ENCODE measurements around the gene TES. TPM values are rescaled to one million over a fixed set of nuclear protein-coding genes. Genes with fewer than 3 reads are reported as not detected.
"Not testable (repeated sequence)": the region's sequence is repeated elsewhere in the genome, so short reads cannot be mapped to it uniquely, and the experiment has no call there.

The TES gene
- total RNA-seq, 1 donor from 2014 or later, result 36.1 TPM

DNA sequence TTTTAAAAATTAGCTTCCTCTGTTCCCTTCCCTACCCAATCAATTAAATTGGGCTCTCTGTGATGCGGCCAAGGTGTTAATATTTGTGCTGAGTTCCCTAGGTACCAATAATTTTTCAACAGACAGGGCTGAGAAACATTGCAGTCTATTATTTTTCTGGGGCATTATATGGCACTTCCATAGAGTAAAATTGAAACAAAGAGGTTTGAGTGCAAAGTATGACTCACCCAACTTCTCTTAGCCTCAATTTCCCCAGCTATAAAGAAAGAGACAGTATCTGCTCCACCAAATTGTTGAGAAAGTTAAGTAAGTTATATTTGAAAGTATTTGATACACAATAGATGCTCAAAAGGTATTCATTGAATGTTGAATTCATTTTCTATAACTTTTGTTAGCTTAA lies 74.9 kb downstream of the TES start:
- no peak for DNase-seq

DNA sequence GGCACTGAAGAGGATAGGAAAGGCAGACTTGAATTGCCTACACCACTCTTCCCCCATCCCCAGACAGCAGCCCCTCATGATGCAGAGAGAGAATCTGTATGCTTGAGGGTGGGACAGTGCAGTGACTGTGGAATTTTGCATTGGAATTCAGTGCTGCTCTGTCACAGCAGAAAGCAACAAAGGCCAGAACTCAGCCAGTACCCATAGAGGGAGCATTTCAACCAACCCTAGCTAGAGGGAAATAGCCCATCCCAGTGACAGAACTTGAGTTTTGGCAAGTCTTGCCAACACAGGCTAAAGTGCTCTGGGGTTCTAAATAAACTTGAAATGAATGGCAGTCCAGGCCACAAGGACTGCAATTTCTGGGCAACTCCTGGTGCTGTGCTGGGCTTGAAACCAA lies 80.4 kb downstream of the TES start:
- DNase-seq, result no peak

DNA sequence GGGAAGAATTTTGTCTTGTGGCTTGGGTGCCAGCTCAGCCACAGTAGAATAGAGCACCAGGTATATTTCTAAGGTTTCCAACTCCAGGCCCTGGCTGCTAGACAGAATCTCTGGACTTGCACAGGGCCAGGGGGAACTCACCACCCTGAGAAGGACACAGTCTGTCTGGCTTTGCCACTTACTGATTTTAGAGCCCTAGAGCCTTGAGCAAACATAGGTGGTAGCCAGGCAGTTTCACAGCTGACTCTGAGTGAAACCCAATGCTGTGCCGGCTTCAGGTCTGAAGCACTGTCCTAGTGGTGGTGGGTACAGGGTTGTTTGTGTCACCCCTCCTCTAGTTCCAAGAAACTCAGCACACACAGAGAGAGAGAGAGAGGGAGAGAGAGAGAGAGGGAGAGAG lies 81.6 kb downstream of the TES start:
- no peak for DNase-seq

DNA sequence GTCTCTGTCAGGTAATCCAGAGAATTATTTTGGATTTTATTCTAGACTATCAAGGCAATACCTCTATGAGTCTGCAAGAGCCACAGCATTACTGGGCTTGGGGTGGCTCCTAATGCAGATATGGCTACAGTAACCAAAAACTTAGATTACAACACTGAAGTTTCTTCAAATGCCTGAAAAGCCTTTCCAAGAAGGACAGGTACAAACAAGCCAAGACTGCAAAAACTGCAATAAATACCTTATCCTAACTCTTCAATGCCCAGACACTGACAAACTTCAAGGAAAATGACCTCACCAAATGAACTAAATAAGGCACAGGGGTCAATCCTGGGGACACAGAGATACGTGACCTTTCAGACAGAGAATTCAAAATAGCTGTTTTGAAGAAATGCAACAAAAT lies 82.0 kb downstream of the TES start:
- no peak for DNase-seq

DNA sequence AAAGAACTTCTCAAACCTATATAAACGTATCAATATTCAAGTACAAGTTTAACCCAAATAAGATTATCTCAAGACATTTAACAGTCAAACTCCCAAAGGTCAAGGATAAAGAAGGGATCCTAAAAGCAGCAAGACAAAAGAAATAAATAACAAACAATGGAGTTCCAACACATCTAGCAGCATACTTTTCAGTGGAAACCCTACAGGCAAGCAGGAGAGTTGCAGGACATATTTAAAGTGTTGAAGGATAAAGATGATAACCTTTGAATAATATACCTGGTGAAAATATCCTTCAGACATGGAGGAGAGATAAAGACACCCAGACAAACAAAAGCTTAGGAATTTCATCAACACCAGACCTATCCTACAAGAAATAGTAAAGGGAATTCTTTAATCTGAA lies 82.8 kb downstream of the TES start:
- no peak for DNase-seq

DNA sequence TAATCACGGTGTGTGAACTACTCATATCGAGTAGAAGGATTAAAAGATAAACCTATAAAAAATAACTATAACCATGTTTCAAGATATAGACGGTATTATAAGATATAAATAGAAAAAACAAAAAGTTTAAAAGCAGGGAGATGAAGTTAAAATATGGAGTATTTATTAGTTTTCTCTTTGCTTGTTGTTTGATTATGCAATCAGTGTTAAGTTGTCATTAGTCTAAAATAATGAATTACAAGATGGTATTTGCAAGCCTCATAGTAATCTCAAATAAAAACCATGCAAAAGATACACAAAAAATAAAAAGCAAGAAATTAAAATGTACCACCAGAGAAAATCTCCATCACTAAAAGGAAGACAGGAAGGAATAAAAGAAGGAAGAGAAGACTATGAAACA lies 83.3 kb downstream of the TES start:
- DNase-seq, result no peak

DNA sequence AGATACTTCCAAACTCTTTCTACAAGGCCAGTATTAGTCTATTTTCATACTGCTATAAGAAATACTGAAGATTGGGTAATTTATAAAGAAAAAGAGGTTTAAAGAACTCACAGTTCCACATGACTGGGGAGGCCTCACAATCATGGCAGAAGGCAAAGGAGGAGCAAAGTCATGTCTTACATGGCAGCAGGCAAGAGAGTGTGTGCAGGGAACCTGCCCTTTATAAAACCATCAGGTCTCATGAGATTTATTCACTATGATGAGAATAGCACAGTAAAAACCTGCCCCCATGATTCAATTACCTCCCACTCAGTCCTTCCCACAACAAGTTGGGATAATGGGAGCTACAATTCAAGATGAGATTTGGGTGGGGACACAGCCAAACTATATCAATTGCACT lies 85.6 kb downstream of the TES start:
- not testable (repeated sequence) for DNase-seq

DNA sequence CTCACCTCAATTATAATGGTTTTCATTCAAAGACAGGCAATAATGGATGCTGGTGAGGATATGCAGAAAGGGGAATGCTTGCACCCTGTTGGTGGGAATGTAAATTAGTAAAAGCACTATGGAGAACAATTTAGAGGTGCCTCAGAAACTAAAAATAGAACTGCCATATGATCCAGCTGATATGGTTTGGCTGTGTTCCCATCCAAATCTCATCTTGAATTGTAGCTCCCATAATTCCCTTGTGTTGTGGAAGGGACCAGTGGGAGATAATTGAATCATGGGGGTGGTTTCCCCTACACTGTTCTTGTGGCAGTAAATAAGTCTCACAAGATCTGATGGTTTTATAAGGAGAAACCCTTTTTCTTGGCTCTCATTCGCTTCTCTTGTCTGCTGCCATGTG lies 87.7 kb downstream of the TES start:
- no peak for DNase-seq

DNA sequence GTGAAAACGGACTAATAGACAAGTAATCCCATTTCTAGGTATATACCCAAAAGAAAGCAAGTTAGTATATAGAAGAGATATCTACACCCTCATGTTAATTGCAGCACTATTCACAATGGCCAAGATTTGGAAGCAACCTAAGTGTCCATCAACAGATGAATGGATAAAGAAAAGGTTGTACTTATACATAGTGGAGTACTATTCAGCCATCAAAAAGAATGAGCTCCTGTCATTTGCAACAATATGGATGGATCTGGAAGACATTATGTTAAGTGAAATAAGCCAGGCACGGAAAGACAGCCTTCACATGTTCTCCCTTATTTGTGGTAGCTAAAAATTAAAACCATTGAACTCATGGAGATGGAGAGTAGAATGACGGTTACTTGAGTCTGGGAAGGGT lies 88.2 kb downstream of the TES start:
- DNase-seq, result no peak

DNA sequence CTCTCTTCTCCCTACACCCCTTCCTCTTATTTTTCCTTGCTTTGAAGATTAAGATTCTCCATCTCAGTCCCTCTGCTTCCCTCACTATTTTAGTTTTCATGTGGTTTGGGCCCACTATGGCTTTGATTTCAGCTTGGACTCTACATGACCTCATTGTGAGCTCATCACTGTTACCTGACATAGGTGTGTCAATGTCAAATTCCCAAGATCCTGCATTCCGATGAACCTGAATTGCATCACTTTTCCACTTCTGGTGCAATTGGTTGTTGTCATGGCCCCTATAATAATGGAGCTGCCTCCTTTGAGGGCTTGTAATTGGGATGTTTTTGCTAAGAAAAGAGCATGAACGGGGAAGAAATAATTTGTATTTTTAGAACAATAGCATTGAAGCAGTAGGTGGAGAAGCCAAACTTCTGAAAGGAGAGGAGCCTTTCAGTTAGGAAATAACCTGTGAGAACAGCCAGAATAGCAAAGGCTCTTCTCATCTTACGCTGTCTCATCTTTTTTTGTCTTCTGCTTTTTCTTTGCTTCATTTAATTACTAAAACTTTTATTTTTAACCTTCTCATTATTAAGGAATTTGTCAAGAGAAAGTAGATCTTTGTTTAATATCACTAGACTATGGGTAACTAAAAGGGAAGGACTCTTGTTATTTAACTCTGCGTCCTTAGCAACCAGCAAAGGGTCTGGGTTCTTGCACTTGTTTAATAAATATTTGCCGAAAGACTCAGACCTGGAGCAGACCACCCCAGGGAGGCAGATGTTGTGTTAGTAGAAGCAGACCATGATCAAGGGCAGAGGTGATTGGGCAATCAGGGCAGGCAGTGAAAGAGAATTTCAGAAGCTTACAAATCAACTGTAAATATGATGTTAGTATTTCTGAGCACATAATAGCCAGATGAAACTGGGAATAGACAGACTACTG lies 95.4 kb downstream of the TES start:
- no peak for DNase-seq

DNA sequence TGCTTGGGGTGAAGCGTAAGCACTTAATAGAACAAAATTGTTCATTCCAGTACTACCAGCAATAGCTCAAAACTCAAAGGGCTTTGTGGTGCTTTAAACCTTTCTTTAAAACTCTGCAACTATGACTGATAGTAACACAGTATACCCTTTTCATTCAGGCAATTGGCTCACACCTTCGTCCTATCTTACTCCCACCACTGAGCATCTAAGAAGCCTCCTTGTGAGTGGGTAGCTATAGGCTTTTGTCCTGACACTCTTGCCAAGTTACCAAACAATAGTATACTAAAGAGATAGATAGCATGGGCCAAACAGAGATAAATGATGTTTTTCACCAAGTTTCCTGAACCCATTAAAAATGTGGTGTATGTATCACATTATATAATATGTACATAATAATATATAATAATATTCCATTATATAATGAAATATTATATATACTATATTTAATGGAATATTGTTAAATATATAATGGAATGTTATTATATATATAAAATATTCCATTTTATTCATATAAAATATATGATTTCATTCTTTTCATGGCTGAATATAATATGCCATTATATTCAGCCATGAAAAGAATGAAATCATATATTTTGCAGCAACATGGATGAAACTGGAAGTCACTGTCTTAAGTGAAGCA lies 96.2 kb downstream of the TES start:
- DNase-seq, result no peak

DNA sequence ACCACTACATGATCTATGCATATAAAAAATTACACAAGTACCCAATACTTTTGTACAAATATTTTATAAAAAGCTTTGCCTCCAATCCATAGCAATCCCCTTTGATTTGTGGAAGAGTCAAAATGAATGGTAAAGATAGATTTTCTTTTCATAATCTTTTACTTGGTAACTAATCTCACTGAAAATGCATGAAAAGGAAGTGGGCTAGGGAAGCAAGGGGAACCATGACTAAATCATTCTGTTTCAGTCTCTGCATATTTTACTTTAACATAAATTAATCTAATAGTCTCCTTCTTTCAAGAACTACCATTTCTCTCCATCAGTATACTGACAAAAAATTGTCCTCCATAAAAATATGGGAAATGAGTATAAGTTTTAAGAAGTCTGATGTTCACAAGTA lies 96.9 kb downstream of the TES start:
- no peak for DNase-seq

Other genes starting within 250 kb of the TES start
- gene TFEC, start 179.8 kb upstream of the TES start, total RNA-seq, result 1.5 TPM

All from tongue (tissue), 2 donors.